ENCODE data around the gene GPM6B.

DNA sequence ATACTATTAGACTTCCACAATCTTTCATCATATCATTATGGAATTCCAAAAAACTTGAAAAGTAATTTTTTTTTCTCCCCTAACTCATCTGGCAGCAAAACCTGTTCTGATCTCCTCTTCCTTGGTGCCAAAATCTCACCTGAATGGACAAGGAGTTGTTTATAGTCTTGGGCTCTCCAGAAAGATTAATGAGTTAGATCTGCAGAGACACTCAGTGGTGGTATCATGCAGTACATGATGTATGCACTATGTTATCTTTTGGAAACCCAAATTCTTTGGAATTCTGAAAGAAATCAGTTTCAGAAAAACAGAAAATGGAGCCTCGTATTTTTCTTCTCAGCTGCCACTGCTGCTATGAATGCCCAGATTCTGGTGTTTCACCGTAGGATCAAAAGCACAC, 11.7 kb downstream of the GPM6B start:
- TF ChIP-seq, protein P1, sequence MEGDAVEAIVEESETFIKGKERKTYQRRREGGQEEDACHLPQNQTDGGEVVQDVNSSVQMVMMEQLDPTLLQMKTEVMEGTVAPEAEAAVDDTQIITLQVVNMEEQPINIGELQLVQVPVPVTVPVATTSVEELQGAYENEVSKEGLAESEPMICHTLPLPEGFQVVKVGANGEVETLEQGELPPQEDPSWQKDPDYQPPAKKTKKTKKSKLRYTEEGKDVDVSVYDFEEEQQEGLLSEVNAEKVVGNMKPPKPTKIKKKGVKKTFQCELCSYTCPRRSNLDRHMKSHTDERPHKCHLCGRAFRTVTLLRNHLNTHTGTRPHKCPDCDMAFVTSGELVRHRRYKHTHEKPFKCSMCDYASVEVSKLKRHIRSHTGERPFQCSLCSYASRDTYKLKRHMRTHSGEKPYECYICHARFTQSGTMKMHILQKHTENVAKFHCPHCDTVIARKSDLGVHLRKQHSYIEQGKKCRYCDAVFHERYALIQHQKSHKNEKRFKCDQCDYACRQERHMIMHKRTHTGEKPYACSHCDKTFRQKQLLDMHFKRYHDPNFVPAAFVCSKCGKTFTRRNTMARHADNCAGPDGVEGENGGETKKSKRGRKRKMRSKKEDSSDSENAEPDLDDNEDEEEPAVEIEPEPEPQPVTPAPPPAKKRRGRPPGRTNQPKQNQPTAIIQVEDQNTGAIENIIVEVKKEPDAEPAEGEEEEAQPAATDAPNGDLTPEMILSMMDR (IDR thresholded peaks at IDR 0.05; ENCODE audit: insufficient read depth, low read length): no peak
- TF ChIP-seq, protein P2, sequence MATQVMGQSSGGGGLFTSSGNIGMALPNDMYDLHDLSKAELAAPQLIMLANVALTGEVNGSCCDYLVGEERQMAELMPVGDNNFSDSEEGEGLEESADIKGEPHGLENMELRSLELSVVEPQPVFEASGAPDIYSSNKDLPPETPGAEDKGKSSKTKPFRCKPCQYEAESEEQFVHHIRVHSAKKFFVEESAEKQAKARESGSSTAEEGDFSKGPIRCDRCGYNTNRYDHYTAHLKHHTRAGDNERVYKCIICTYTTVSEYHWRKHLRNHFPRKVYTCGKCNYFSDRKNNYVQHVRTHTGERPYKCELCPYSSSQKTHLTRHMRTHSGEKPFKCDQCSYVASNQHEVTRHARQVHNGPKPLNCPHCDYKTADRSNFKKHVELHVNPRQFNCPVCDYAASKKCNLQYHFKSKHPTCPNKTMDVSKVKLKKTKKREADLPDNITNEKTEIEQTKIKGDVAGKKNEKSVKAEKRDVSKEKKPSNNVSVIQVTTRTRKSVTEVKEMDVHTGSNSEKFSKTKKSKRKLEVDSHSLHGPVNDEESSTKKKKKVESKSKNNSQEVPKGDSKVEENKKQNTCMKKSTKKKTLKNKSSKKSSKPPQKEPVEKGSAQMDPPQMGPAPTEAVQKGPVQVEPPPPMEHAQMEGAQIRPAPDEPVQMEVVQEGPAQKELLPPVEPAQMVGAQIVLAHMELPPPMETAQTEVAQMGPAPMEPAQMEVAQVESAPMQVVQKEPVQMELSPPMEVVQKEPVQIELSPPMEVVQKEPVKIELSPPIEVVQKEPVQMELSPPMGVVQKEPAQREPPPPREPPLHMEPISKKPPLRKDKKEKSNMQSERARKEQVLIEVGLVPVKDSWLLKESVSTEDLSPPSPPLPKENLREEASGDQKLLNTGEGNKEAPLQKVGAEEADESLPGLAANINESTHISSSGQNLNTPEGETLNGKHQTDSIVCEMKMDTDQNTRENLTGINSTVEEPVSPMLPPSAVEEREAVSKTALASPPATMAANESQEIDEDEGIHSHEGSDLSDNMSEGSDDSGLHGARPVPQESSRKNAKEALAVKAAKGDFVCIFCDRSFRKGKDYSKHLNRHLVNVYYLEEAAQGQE (IDR thresholded peaks at IDR 0.05; ENCODE audit: insufficient replicate concordance, low read depth): no peak
- no peak for TF ChIP-seq POLR2AphosphoS5 (IDR thresholded peaks at IDR 0.05; ENCODE audit: low read depth)
